Measurements from ENCODE around the gene TROAP.

Gene TROAP

GRCh38 chr12:49344486-49345050 lies 21.5 kb downstream of the TROAP start:
- peak; percentile 32 for DNase-seq

DNA sequence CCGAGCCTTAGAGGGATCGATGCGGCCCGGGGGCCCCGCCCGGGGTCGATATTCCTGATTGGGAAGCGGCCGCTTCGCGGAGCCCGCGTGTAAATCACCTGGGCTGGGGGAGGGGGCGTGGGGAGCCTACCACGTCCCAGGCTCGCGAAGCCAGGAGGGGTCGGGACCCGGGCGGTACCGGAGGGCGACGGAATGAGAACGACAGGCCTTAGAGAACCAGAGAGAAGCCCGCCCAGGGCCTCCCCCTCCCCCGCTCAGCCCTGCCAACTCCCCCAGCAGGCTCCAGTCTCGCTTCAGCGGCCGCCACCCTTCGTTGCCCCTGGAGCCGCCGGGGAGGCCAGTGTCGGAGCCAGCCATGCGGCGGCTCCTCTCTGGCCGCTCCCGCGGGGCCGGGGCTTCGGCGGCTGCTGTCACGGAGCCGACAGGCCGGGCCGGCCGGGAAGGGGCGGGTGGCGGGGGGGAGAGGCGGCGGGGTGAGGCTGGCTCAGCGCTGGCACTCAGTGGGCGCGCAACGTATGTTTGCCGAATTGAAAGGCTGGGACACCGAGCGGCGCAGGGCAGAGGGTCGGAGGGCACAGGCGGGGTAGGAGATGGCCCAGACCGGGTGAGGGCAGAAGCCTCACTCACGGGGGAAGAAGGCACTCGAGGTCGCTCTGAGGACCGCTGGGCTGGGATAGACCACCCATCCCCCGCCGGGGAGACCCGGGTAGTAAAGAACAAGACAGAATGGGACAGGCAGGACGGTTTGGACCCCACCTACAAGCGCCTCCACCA lies 22.2 kb downstream of the TROAP start:
- peak; percentile 67 for DNase-seq

GRCh38 chr12:49345825-49346658 lies 23.0 kb downstream of the TROAP start:
- DNase-seq, result peak; percentile 66

GRCh38 chr12:49346659-49347310 lies 23.7 kb downstream of the TROAP start, which contains the start of gene DNAJC22:
TSS of gene DNAJC22 (plus strand) at chr12:49346888. CDS start at chr12:49348873, 1,985 bp downstream.
- peak; percentile 82 for DNase-seq

DNA sequence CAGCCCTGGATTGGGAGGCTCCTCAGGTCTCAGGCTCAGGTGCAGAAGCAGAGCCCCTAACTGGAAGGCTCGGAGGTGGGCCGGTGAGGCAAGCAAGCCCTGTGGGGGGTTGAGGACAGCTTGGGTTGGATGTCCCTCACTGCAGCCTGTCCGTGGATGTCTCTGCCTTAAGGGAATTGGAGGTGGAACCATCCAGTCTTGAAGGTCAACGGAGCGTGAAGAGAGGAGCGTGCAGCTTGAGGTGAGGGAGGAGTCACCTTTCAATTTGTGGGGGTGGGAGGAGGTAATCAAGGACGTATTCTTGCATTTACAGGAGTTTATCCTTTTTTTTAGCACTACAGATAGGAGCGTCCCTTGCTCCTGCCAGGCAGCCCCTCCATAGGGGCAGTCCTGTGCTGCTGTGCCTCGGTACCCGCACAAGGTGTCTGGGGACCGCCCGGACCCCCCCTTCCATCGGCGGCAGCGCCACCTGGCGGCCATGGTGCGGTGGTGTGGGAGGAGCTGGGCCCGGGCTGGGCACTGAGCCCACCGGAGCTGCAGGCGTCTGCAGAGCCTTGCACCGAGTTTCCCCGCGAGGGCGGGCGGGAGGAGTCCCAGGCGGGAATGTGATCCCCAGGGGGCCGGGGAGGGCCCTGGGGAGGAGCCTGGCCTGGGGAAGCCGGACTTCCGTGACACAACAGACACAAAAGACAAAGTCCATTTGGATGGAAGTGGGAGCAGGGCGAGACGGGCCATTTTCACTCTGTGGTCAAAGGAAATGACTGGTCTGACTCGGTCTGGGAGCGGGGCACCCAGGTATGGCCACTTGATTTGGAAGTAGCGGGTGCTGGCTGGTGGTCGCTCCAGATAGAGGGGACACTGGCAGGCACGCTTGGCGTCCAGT lies 24.5 kb downstream of the TROAP start:
- DNase-seq, result peak; percentile 88

- no peak for DNase-seq
These were observed 25.7 kb downstream of the TROAP start for GRCh38 chr12:49348781-49349180.

GRCh38 chr12:49349266-49349665 lies 26.2 kb downstream of the TROAP start:
- no peak for DNase-seq

DNA sequence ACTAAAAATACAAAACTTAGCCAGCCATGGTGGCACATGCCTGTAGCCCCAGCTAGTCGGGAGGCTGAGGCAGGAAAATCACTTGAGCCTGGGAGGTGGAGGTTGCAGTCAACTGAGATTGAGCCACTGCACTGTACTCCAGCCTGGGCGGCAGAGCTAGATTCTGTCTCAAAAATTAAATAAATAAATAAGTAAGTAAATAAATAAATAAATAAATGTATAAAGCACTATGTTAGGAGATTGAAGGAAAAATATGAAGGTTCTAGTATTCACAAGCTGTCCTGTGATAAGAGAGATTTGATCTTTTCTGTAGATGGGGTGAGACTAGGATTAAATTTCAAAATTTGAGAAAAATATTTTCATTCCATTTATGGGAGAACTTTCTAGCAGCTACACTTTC lies 29.3 kb downstream of the TROAP start:
- no peak for DNase-seq

DNA sequence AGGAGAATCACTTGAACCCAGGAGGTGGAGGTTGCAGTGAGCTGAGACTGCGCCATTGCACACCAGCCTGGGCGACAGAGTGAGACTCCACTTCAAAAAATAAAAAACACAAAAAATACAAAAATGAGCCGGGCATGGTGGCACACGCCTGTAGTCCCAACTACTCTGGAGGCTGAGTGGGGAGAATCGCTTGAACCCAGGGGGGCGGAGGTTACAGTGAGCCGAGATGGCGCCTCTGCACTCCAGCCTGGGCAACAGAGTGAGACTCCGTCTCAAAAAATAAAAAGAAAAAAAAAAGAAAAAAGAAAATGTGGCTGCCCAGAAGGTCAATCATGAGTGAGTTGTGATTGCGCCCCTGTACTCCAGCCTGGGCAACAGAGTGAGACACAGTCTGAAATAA lies 32.9 kb downstream of the TROAP start:
- no peak for DNase-seq

- DNase-seq, result no peak
These were observed 34.1 kb downstream of the TROAP start for GRCh38 chr12:49357103-49357678.

DNA sequence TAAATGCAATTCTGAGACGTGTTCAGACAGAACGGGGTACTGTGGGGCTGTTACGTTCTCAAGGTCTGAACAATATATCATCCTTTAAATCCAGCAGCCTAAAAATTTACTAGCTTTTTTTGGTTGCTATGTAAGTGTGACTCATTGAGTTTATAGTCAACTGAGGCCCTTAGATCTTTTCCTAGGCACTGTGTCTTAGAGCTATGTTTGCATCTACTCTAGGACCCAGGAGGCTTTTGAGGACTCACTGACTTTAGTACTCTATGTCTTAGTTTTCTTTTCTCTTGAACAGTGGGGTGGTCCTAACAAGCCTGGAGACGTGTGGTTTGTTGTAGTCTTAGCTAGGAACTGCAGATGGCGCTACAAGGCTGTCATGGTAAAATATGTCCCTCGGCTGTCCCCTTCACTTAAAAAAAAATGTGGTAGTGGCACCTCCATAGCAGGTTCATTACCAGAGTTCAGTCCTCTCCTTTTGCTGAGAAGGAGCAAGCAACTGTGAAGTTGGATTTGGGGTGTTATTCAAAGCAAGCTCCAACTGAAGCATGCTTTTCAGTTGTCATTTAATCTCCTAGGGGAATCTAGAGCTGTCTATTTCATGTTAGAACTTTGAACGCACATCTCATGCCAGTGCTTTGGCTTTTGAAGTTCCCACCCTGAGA lies 35.6 kb downstream of the TROAP start:
- peak; percentile 77 for DNase-seq

DNA sequence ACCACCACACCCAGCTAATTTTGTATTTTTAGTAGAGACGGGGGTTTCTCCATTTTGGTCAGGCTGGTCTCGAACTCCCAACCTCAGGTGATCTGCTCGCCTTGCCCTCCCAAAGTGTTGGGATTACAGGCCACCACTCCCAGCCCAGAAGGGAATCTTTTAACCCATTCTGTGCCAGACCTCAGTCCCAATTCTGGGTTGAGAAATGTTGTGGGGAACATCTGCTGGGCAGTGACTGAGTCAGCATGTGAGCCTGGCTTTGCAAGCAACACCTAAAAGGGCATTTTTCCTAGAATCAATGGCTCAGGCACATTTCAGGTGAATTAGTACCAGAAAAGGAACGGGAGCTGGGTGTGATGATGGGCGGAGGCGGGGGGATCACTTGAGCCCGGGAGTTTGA lies 36.6 kb downstream of the TROAP start:
- DNase-seq, result no peak

DNA sequence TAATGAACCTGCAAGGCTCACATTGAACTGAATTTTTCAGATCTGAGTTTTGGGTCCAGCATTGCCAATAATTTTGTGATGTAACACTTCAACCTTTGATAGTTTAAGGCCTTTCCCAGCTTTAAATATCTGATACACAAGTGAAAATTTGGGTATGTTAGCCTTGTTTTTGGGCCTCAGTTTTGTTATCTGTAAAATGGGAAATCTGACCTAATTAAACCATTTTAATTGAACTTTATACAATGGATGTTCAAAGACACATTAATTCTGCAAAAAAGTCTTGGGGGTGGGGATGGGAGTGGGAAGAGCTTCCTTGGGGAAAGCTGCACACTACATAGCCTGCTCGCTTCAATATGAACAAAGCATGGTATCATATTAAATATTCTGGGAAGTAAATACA lies 39.0 kb downstream of the TROAP start:
- no peak for DNase-seq

DNA sequence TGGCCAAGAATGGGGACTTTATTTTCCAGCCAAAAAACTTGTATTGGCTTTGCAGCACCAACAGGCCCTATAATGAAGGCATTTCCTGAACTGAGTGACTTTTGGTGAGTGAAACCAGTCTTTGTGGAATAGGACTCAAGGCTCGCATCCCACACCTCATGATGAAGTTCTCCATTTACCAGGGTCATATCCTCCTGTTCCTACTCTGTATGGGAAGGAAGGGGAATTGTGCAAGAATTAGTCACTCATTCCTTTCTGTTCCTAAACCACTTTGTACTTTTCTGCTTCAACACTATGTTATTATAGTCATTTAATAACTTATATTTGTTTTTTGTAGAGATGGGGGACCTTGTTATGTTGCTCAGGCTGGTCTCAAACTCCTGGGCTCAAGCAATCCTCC lies 41.9 kb downstream of the TROAP start:
- DNase-seq, result no peak

GRCh38 chr12:49365542-49365941 lies 42.5 kb downstream of the TROAP start:
- no peak for DNase-seq

DNA sequence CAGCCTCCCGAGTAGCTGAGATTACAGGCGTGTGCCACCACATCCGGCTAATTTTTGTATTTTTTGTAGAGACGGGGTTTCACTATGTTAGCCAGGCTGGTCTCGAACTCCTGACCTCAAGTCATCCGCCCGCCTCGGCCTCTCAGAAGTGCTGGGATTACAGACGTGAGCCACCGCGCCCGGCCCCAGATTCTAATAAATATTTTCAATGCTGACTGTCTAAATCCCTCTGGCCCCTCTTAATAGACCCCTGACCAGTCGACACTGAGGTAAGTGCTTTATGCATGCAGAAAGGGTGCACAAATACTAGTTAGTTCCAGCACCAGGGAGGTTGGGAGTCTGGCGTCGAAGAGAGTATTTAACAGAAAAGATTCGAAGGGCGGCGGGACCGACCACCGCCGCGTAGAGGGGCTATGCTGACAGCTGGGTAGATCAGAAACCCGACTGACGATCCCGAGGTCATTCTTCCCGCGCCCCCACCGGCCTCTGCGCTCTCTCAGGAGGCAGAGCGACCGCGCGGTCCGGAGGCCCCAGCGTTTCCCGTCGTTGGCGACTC lies 43.1 kb downstream of the TROAP start:
- DNase-seq, result no peak

DNA sequence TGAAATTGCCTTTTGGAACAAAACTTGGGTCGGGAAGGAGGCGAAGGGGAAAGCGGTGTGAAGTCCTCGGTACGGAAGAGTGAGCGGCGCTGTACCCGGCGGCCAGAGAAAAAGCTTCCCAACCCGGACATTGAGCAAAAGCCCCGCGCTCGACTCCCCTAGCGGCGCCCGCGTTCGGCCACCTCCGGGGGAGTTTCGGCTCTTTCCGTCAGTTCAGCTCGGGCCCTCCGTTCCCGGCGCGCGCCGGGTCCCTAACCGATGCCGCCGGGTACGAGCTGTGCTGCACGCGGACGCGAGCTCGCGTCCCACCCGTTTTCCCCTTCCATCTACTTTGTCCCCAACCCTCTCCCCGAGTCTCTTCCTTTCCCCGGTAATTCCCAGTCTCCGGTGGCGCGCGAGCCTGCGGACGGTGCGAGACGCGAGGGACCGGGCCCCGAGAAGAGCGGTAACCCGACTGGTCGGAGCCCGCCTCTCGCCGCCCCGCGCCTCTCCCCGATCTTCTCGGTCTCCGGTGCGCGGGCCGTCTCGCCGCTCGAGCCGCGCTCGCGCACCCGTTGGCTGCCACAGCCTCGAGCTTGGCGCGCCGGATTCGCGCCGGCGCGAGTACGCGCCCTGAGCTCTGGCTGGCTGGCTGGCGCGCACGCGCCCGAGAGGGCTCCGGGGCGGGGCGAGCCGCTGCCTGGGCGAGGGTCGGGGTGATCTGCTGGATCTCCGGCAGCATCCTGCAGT lies 43.8 kb downstream of the TROAP start:
- peak; percentile 99 for DNase-seq

DNA sequence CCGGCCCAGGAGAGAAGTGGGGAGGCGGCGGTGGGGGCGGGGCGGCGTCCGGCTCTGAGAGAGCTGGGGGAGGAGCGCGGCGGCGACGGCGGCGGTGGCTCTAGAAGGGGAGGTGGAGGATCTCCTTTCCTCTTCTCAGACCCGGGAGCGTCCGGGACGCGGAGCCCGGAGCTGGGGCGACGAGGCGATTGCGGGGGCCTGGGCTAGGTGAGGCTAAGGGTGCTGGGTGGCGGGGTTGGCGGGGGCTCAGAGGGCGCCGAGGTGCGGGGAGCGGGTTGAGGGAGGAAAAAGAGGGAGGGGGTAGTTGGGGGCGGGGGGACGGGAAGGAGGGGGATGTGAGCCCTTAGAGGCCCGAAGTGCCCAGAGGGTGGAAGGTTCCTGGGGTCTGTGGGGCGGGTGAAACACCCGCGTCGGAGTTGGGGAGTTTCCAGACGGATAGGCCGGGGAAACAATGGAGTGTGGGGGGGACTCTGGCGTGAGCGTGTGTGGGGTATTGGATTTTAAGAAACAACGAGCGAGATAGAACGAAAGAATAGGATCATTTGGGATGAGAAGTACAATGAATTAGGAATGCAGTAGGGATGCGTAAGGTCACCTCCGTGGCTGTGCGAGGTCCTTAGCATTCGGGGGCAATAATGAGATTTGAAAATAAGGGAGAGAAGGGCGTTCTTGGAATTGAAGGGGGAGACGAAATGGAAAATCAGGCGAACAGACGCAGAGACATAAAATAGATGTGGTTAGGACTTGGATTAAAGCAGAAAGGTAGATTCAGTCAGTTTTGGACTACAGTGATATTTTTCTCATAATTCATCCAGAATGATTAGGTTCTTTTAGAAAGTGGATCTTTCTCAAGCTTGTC lies 44.6 kb downstream of the TROAP start, which contains the start of gene SPATS2:
TSS of gene SPATS2 (plus strand) at position 82 of the 859 bp plus-strand sequence. CDS start 93,551 bp downstream, outside the sequence.
- DNase-seq, result peak; percentile 63

DNA sequence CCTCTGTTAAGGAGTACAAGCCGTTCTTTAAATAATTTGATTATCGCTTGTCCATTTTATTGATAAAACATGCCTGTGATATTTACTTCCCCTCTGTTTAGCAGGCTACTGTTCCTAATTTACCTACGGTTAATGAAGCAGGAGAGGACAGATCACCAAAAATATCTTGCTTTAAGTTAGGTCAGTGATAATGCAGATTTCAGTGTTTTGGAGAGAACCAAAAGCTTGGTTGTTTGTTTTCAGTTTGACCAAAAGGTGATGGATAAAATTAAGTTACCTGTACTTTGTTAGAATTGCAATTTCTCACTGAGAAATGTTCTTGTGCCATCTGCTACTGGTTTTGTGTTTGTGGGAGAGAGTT lies 45.2 kb downstream of the TROAP start:
- DNase-seq, result no peak
